HG02588 (cell line): Measurements from ENCODE around the gene NTRK3.

Experiments
- ATAC-seq: cut with Tn5 transposase; IDR thresholded peaks from one replicate; pipeline ENCODE4 v1.9.1; 2021; ENCODE audit warnings: mild to moderate bottlenecking, moderate library complexity; ENCODE audit not compliant: unreplicated experiment

The NTRK3 gene

GRCh38 chr15:88232771-88233201 is 23.8 kb downstream of the NTRK3 start:
- ATAC-seq: no peak

GRCh38 chr15:88231909-88232644 is 24.5 kb downstream of the NTRK3 start:
- ATAC-seq: no peak

- no peak for ATAC-seq
Measured at GRCh38 chr15:88230823-88231222, 25.7 kb downstream of the NTRK3 start.

GRCh38 chr15:88225461-88225860 is 31.1 kb downstream of the NTRK3 start:
- ATAC-seq: no peak

- no peak for ATAC-seq
Measured at GRCh38 chr15:88223084-88223483, 33.5 kb downstream of the NTRK3 start.

DNA sequence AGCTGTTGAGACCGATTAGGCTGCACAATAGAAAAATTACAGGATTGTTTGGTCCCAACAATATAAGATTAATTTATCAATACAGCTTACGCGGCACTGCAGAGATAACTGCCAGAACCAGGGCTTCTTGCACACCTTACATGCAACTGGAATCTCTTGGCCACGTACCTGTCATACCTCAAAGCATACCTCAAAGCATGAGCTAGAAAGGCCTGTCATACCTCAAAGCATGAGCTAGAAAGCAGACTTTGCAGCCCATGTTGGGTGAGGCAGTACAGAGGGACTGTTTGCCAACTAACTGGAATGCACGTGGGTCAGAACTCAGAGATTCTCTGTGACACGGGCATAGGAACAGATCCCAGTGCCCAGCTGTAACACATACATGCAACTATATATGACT is 34.7 kb downstream of the NTRK3 start:
- ATAC-seq: no peak

DNA sequence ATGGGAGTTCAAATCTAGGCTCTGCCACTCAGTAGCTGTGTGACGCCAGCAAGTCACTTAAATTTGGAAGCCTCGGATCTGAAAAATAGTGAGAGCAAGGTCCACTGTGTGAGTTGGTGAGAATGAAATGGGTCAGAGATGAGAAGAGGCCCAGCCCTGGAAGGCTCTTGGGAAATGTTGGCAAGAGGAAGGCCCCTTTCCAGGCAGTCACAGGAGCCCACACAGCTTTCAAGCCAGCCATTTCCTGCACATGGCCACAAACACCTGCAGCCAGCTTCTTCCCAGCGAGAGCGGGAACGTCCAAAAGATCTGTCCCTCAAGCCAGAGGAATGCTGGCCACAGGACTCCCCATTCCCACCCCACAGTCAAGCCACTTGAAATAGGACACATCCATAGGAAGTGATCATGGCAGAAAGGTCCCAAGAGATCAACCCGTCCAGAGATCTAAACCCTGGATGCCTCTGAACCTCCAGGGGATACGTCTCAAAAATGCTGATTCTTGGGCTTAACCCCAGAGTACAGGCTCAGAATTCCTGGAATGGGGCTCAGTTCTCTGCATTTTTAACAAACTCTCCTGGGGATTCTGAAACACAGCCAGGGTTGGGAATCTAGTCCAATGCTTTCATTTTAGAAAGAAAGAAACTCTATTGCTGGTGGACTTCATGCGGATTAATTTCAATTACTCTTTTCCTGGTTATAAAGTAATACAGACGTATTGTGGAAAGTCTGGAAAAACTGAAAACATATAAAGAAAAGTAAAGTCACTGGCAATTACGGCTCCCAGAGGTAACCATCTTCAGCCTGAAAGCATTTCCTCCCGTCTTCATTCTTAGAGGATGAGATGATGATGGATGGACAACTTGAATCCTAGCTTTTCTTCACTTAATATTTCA is 35.9 kb downstream of the NTRK3 start:
- no peak for ATAC-seq

DNA sequence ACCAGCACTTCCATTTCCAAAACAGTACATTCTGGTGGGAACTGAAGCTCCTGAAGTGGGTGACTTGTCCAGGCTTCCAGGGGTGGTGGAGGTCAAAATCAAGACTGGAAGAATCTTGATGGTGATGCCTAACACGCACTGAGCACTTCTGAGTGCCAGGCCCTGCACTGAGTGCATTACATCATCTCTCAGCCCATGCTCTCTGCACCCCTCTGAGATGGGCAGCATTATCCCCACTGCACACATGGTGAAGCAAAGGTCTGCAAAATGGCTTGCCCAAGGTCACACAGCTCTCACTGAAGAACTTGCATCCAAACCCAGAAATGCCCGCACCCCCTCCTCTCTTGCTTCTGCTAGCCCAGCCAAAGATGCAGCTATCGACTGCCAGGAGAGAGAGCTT is 36.9 kb downstream of the NTRK3 start:
- ATAC-seq: no peak

DNA sequence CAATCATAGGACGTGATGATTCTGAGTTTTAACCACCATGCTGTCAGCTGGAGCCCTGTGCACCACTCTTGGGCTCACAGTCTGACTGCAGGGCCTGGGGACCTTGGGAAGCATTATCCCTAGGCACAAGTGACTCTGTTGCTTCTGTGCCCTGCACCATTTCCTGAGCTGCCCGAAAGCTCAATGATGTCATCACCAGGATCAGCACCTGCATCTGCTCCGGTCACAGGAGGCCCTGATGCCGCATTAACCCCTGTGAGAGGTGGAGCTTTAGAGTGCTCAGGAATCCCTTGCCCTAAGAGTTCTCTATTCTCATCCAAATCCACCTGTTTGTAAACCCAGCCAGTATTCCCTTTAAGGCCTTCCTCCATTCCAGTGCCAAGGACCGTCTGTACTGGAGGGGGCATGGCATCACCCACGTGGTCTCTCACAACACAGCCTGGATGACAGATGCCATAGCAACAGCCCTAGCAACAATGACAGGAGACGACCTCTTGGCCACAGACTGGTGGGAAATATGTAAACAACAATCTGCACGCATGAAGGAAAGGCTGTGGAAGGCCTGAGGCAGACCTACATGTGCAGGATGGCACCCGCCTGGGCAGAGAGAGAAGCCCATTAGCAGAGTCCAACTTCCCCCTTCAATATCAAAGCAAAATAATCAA is 37.9 kb downstream of the NTRK3 start:
- no peak for ATAC-seq

- no peak for ATAC-seq
Measured at GRCh38 chr15:88215066-88215648, 41.4 kb downstream of the NTRK3 start.

- ATAC-seq: no peak
Measured at GRCh38 chr15:88209111-88209510, 47.4 kb downstream of the NTRK3 start.

GRCh38 chr15:88208396-88208795 is 48.1 kb downstream of the NTRK3 start:
- no peak for ATAC-seq

GRCh38 chr15:88207565-88207964 is 49.0 kb downstream of the NTRK3 start:
- no peak for ATAC-seq

GRCh38 chr15:88204584-88204983 is 52.0 kb downstream of the NTRK3 start:
- ATAC-seq: no peak

DNA sequence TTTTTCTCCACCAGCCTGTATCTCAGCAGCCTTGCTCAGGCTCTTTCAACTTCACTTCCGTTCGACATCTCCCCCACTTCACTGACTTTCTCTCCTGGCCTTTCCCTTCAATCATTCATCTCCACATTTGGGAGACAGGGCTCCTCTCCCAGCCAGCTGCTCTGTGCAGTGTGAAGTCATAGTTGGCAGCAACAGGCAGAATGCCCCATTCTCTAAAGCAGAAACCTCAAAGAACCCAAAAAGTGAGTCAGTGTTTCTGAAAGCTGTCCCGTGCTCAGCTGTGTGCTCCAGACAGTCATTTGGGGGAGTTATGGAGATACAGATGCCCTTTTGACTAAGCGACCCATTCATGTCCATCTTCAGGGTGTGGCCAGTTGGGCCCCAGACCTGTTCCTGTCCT is 54.3 kb downstream of the NTRK3 start:
- ATAC-seq: no peak

GRCh38 chr15:88201207-88201606 is 55.3 kb downstream of the NTRK3 start:
- no peak for ATAC-seq

DNA sequence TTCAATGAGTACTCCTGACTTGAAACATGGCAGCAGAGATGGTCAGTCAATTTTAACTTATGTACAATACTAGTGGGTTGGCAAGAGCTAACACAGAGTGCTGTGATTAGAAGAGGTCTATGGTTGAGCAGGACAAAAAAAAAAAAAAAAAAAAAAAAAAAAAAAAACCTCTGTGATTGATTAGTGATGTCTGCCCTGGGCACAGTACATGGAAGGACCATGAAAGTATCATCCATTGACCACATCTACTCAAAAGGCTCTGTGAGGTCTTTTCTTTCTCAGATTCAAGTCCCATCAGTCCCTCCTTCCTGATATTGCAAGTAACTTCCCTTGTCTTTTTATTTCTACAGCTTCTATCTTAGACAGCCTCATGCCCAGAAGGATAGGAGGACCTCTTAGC is 59.6 kb downstream of the NTRK3 start:
- no peak for ATAC-seq

DNA sequence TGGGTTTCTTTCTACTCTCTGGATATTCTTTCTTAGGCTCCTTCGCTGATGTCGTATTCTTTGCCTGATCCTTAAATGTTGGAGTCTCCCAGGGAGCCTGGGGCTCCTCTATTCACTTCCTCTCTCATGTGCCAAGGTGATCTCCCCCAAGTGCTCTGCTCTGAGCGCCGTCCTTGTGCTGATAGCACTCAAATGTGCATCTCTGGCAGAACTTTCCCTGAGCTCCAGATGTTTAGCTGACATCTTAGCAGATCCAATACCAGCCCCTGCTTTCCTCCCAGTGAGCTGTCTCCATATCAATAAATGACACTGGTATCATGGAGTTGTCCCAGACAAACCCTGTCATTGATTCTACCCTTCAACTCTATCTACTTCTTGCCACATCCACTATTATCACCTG is 62.4 kb downstream of the NTRK3 start:
- ATAC-seq: no peak

GRCh38 chr15:88193415-88193814 is 63.1 kb downstream of the NTRK3 start:
- no peak for ATAC-seq

GRCh38 chr15:88191812-88192165 is 64.8 kb downstream of the NTRK3 start:
- no peak for ATAC-seq

GRCh38 chr15:88190232-88190631 is 66.3 kb downstream of the NTRK3 start:
- ATAC-seq: no peak
